ENCODE data around the gene FOXN3. TPM values are rescaled to one million over a fixed set of nuclear protein-coding genes. Genes with fewer than 3 reads are reported as not detected.
"Not testable (repeated sequence)": the region's sequence is repeated elsewhere in the genome, so short reads cannot be mapped to it uniquely, and the experiment has no call there.

Gene FOXN3
- total RNA-seq, 1 experiment from 2014 or later, result 8.8 TPM

DNA sequence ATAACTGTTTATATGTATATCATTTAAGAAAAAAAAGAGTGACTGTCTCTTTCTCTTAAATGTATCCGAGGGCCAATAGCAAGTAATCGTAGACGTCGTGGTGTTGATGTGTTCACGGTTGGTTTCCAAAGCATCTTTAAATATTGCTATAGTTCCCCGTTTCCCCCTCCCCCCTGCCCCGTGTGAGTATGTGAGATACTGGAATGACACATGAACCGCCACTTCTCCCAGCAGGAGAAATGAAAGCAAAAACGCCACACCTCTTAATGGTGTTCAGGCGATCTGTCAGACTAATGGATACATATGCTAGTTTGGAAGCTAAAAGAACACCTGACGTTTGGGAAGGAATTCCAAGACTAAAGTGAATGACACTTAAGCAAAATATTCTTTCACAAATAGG lies 258.3 kb downstream of the FOXN3 start:
- H3K9me3 ChIP-seq (ENCODE audit: control insufficient read depth, insufficient read depth, low read depth, low read length), result no peaks in the 10 kb centered on the region
- DNase-seq (ENCODE audit: low read depth, low spot score) (no peak), ATAC-seq (no peak)
- no peaks in the 10 kb centered on the region for H3K4me1 ChIP-seq (ENCODE audit: control insufficient read depth, insufficient read depth, low read length)
- ChIA-PET POLR2A (no interaction called here), CTCF (no interaction called here)
- no TSS peak for BruUV-seq (replicated peaks)
- H3K27me3 ChIP-seq (ENCODE audit: control insufficient read depth, insufficient read depth, low read length), result no peaks in the 10 kb centered on the region
- TF ChIP-seq, protein P1, sequence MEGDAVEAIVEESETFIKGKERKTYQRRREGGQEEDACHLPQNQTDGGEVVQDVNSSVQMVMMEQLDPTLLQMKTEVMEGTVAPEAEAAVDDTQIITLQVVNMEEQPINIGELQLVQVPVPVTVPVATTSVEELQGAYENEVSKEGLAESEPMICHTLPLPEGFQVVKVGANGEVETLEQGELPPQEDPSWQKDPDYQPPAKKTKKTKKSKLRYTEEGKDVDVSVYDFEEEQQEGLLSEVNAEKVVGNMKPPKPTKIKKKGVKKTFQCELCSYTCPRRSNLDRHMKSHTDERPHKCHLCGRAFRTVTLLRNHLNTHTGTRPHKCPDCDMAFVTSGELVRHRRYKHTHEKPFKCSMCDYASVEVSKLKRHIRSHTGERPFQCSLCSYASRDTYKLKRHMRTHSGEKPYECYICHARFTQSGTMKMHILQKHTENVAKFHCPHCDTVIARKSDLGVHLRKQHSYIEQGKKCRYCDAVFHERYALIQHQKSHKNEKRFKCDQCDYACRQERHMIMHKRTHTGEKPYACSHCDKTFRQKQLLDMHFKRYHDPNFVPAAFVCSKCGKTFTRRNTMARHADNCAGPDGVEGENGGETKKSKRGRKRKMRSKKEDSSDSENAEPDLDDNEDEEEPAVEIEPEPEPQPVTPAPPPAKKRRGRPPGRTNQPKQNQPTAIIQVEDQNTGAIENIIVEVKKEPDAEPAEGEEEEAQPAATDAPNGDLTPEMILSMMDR (IDR thresholded peaks at IDR 0.05), result no peak
- TF ChIP-seq POLR2AphosphoS5 (IDR thresholded peaks at IDR 0.05; ENCODE audit: low read depth, low read length), result no peak
- TF ChIP-seq, protein P2, sequence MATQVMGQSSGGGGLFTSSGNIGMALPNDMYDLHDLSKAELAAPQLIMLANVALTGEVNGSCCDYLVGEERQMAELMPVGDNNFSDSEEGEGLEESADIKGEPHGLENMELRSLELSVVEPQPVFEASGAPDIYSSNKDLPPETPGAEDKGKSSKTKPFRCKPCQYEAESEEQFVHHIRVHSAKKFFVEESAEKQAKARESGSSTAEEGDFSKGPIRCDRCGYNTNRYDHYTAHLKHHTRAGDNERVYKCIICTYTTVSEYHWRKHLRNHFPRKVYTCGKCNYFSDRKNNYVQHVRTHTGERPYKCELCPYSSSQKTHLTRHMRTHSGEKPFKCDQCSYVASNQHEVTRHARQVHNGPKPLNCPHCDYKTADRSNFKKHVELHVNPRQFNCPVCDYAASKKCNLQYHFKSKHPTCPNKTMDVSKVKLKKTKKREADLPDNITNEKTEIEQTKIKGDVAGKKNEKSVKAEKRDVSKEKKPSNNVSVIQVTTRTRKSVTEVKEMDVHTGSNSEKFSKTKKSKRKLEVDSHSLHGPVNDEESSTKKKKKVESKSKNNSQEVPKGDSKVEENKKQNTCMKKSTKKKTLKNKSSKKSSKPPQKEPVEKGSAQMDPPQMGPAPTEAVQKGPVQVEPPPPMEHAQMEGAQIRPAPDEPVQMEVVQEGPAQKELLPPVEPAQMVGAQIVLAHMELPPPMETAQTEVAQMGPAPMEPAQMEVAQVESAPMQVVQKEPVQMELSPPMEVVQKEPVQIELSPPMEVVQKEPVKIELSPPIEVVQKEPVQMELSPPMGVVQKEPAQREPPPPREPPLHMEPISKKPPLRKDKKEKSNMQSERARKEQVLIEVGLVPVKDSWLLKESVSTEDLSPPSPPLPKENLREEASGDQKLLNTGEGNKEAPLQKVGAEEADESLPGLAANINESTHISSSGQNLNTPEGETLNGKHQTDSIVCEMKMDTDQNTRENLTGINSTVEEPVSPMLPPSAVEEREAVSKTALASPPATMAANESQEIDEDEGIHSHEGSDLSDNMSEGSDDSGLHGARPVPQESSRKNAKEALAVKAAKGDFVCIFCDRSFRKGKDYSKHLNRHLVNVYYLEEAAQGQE (IDR thresholded peaks at IDR 0.05; ENCODE audit: insufficient read depth in 1 of 2, low read depth in 2 of 2, low read length in 1 of 2), result no peak
- TF ChIP-seq TCF7L2 (IDR thresholded peaks at IDR 0.05; ENCODE audit: low read depth, low read length), result no peak
- no peak for TF ChIP-seq SIN3A (IDR thresholded peaks at IDR 0.05; ENCODE audit: borderline replicate concordance, insufficient read depth, low read depth, low read length)
- no peaks in the 10 kb centered on the region for H3K36me3 ChIP-seq (ENCODE audit: control insufficient read depth, insufficient read depth, low read length)
- H3K4me3 ChIP-seq (ENCODE audit: low read depth in 2 of 2, low read length in 2 of 2), result no peak overlapping the region
- intact Hi-C loops (cut with micrococcal nuclease; ENCODE audit: unreplicated experiment) (no loop called here), in situ Hi-C loops (cut with HindIII; ENCODE audit: low pct_unique_long_range_greater_than_20kb, low sequenced_read_pairs) (no loop called here)
- H3K27ac ChIP-seq (ENCODE audit: low read length), result no peak overlapping the region

DNA sequence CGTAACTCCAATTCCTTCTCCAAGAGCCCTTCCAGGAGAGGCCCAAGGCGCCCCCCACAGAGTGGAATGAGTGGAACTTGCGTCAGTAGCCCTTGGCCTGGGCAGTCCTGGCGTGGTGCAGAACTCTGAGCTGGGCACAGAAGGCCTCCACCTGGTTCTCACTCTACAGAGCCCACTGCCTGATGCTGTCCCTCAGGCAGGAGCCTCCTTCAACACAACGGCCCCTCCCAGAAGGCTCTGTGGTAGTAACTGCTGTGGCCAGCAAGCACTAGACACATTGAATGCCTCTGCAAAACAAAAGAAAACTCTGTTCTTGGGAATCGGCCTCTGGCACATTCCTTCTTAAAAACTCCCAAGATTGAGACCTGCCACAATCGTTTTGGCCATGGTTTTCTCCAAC lies 258.9 kb downstream of the FOXN3 start:
- H3K36me3 ChIP-seq (ENCODE audit: control insufficient read depth, insufficient read depth, low read length); POLR2A ChIA-PET; CTCF ChIA-PET; H3K4me1 ChIP-seq (ENCODE audit: control insufficient read depth, insufficient read depth, low read length); H3K4me3 ChIP-seq (ENCODE audit: low read depth in 2 of 2, low read length in 2 of 2); BruUV-seq (replicated peaks); H3K27me3 ChIP-seq (ENCODE audit: control insufficient read depth, insufficient read depth, low read length); ATAC-seq; DNase-seq (ENCODE audit: low read depth, low spot score); in situ Hi-C loops (cut with HindIII; ENCODE audit: low pct_unique_long_range_greater_than_20kb, low sequenced_read_pairs); intact Hi-C loops (cut with micrococcal nuclease; ENCODE audit: unreplicated experiment); H3K9me3 ChIP-seq (ENCODE audit: control insufficient read depth, insufficient read depth, low read depth, low read length); H3K27ac ChIP-seq (ENCODE audit: low read length): not testable (repeated sequence)

DNA sequence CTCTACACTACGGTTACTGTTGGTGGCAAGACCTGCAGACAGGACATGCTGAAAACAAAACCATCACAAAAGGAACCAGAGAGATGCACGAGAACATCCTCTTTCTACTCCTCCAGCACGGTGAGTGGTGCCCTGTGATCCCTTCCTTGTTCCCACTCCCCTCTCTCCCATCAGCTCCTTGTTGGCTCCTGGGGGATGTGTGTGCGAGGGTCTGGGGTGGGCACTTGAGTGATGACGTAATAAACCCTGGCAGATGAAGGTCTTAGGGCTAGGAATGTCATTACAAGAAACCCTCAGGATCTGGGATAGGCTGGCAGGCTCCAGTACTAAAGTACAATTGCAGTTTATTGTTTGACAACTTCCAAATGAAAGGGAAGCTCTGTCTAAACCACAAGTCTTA lies 261.5 kb downstream of the FOXN3 start:
- BruUV-seq (replicated peaks), result no TSS peak
- ChIA-PET POLR2A (no interaction called here), CTCF (no interaction called here)
- no peak overlapping the region for H3K4me3 ChIP-seq (ENCODE audit: low read depth in 2 of 2, low read length in 2 of 2)
- no peak overlapping the region for H3K27ac ChIP-seq (ENCODE audit: low read length)
- TF ChIP-seq, protein P1 (IDR thresholded peaks at IDR 0.05), result no peak
- TF ChIP-seq TCF7L2 (IDR thresholded peaks at IDR 0.05; ENCODE audit: low read depth, low read length) (no peak), SIN3A (IDR thresholded peaks at IDR 0.05; ENCODE audit: borderline replicate concordance, insufficient read depth, low read depth, low read length) (no peak), POLR2AphosphoS5 (IDR thresholded peaks at IDR 0.05; ENCODE audit: low read depth, low read length) (no peak)
- TF ChIP-seq, protein P2 (IDR thresholded peaks at IDR 0.05; ENCODE audit: insufficient read depth in 1 of 2, low read depth in 2 of 2, low read length in 1 of 2), result no peak
- no peaks in the 10 kb centered on the region for H3K36me3 ChIP-seq (ENCODE audit: control insufficient read depth, insufficient read depth, low read length)
- no peaks in the 10 kb centered on the region for H3K27me3 ChIP-seq (ENCODE audit: control insufficient read depth, insufficient read depth, low read length)
- H3K9me3 ChIP-seq (ENCODE audit: control insufficient read depth, insufficient read depth, low read depth, low read length), result no peaks in the 10 kb centered on the region
- in situ Hi-C loops (cut with HindIII; ENCODE audit: low pct_unique_long_range_greater_than_20kb, low sequenced_read_pairs), result no loop called here
- intact Hi-C loops (cut with micrococcal nuclease; ENCODE audit: unreplicated experiment), result no loop called here
- H3K4me1 ChIP-seq (ENCODE audit: control insufficient read depth, insufficient read depth, low read length), result no peaks in the 10 kb centered on the region
- no peak for DNase-seq (ENCODE audit: low read depth, low spot score)
- no peak for ATAC-seq

DNA sequence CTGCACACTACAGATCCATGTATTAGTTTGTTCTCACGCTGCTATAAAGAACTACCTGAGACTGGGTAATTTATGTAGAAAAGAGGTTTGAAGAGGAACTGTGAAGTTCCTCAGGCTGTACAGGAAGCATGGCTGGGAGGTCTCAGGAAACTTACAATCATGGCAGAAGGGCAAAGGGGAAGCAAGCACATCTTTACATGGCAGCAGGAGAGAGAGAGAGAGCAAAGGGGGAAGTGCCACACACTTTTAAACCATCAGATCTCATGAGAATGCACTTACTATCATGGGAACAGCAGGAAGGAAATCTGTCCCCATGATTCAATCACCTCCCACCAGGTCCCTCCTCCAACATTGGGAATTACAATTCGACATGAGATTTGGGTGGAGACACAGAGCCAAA lies 265.3 kb downstream of the FOXN3 start:
- not testable (repeated sequence) for H3K4me1 ChIP-seq (ENCODE audit: control insufficient read depth, insufficient read depth, low read length); BruUV-seq (replicated peaks)

More for the DNA sequence above, 265.3 kb downstream of the FOXN3 start:
- H3K27ac ChIP-seq (ENCODE audit: low read length); POLR2A ChIA-PET; ATAC-seq; H3K4me3 ChIP-seq (ENCODE audit: low read depth in 2 of 2, low read length in 2 of 2); H3K27me3 ChIP-seq (ENCODE audit: control insufficient read depth, insufficient read depth, low read length); H3K36me3 ChIP-seq (ENCODE audit: control insufficient read depth, insufficient read depth, low read length); CTCF ChIA-PET; H3K9me3 ChIP-seq (ENCODE audit: control insufficient read depth, insufficient read depth, low read depth, low read length); in situ Hi-C loops (cut with HindIII; ENCODE audit: low pct_unique_long_range_greater_than_20kb, low sequenced_read_pairs); DNase-seq (ENCODE audit: low read depth, low spot score); intact Hi-C loops (cut with micrococcal nuclease; ENCODE audit: unreplicated experiment): not testable (repeated sequence)
